ENCODE measurements around the gene ARGLU1. TPM values are rescaled to one million over a fixed set of nuclear protein-coding genes. Genes with fewer than 3 reads are reported as not detected.

ARGLU1 gene
- total and polyA plus RNA-seq, 3 donors from 2014 or later = 67.6 to 164 (median 148) TPM

DNA sequence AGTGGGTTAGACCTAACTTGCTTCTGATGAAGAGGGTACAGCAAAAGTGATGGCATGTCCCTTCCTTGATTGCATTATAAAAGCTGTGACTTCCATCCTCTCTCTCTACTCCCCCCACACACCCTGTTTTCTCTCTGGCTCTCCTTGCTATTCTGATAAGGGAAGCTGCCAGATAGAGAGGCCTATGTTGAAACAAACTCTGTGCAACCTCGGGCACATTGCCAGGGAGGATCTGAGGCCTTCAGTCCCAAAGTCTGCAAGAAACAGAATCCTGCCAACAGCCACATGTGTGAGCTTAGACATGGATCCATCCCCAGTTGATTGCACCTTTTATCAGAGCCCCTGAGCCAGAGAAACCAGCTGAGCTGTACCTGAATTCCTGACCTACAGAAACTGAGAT lies 44.8 kb upstream of the ARGLU1 start:
- WGBS, 2 donors = 21 to 30% methylated on average over 1 of the region's 1 CpG
- Histone ChIP-seq H3K9me3 (no peaks in the 10 kb centered on the region), H3K36me3 (ENCODE audit: low read depth, missing control alignments) (no peaks in the 10 kb centered on the region), H3K4me3 (no peak overlapping the region), H3K27me3 (no peaks in the 10 kb centered on the region), H3K4me1 (peaks cover 5% of the 10 kb centered on the region), H3K27ac (no peak overlapping the region)
- peak; percentile 93 for DNase-seq
- no peak for TF ChIP-seq POLR2A (IDR thresholded peaks at IDR 0.05)
- TF ChIP-seq, protein P1, sequence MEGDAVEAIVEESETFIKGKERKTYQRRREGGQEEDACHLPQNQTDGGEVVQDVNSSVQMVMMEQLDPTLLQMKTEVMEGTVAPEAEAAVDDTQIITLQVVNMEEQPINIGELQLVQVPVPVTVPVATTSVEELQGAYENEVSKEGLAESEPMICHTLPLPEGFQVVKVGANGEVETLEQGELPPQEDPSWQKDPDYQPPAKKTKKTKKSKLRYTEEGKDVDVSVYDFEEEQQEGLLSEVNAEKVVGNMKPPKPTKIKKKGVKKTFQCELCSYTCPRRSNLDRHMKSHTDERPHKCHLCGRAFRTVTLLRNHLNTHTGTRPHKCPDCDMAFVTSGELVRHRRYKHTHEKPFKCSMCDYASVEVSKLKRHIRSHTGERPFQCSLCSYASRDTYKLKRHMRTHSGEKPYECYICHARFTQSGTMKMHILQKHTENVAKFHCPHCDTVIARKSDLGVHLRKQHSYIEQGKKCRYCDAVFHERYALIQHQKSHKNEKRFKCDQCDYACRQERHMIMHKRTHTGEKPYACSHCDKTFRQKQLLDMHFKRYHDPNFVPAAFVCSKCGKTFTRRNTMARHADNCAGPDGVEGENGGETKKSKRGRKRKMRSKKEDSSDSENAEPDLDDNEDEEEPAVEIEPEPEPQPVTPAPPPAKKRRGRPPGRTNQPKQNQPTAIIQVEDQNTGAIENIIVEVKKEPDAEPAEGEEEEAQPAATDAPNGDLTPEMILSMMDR (IDR thresholded peaks at IDR 0.05) = no peak
- intact Hi-C loops (cut with DNase I; ENCODE audit: low total_unique reads) = no loop called here

DNA sequence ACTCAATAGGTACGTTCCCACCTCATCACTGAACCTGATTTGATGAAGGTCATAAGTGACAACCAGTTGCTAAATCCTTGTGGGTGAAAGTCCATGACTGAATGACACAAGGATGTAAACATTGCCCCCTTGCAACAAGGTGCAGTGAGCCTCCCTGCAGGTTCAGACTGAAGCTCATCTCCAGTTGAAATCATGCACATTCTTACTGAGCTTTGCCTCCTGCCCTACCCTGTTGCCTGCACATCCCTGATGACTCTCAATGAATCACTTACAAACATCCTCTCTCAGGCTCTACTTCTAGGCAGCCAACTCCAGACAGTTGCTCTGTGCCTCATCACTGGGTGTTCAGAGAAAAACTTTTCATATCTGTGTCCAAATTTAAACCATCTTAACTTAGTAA lies 42.5 kb upstream of the ARGLU1 start:
- no peaks in the 10 kb centered on the region for H3K36me3 ChIP-seq (ENCODE audit: low read depth, missing control alignments)
- peaks cover 5% of the 10 kb centered on the region for H3K4me1 ChIP-seq
- no peaks in the 10 kb centered on the region for H3K9me3 ChIP-seq
- no peak overlapping the region for H3K27ac ChIP-seq
- no peak for DNase-seq
- WGBS, 2 donors = 81 to 91% methylated on average over 1 of the region's 1 CpG
- no peak overlapping the region for H3K4me3 ChIP-seq
- TF ChIP-seq, protein P1 (IDR thresholded peaks at IDR 0.05) = no peak
- TF ChIP-seq POLR2A (IDR thresholded peaks at IDR 0.05) = no peak
- intact Hi-C loops (cut with DNase I; ENCODE audit: low total_unique reads) = no loop called here
- no peaks in the 10 kb centered on the region for H3K27me3 ChIP-seq

DNA sequence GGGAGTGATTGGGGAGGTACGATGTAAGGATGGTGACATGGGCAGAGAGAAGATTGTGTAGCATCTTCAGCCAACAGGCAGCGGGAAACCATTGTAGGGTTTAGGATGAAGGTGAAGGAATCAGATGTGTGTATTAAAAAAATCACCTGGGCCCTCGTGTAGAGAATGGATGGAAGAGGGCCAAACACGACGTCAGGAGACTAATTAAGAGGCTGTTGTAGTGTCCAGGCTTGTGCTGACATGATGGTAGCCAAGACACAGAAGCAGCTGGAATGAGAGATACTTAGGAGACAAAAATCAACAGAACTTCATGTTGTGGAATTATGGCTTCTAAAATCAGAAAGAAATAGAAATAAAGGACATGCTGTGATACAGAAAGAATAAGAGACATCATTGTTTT lies 41.2 kb upstream of the ARGLU1 start:
- no peaks in the 10 kb centered on the region for H3K9me3 ChIP-seq
- 78 to 83% methylated on average over 5 of the region's 5 CpGs for WGBS, 2 donors

DNA sequence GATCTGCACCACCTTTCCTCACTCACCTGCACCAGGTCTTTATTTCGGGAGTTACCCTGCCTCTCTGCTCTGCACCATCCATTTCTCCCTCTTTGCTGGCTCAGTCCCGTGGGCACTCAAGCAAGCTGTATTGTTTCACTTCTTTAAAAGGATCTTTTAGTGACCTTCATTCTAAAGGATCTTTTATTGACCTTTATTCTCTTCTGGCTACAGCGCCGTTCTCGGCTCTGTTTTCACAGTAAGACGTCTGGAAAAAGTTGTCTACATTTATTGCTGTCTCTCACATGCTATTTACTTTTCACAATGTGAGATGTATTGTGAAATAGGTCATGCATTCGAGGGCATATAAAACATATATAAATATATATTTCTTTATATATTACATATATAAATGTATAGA lies 35.6 kb upstream of the ARGLU1 start:
- no peak for DNase-seq
- H3K36me3 ChIP-seq (ENCODE audit: low read depth, missing control alignments) = no peaks in the 10 kb centered on the region
- intact Hi-C loops (cut with DNase I; ENCODE audit: low total_unique reads) = no loop called here
- H3K27ac ChIP-seq = no peak overlapping the region
- 60 to 63% methylated on average over 7 of the region's 7 CpGs for WGBS, 2 donors
- no peak overlapping the region for H3K4me3 ChIP-seq
- no peaks in the 10 kb centered on the region for H3K9me3 ChIP-seq
- no peaks in the 10 kb centered on the region for H3K27me3 ChIP-seq
- no peak for TF ChIP-seq POLR2A (IDR thresholded peaks at IDR 0.05)
- TF ChIP-seq, protein P1 (IDR thresholded peaks at IDR 0.05) = no peak
- no peaks in the 10 kb centered on the region for H3K4me1 ChIP-seq

More for the DNA sequence above, 41.2 kb upstream of the ARGLU1 start:
- Histone ChIP-seq H3K36me3 (ENCODE audit: low read depth, missing control alignments) (no peaks in the 10 kb centered on the region), H3K4me3 (no peak overlapping the region), H3K4me1 (peaks cover 5% of the 10 kb centered on the region), H3K27ac (no peak overlapping the region), H3K27me3 (no peaks in the 10 kb centered on the region)
- intact Hi-C loops (cut with DNase I; ENCODE audit: low total_unique reads) = no loop called here
- TF ChIP-seq, protein P1 (IDR thresholded peaks at IDR 0.05) = no peak
- no peak for DNase-seq

DNA sequence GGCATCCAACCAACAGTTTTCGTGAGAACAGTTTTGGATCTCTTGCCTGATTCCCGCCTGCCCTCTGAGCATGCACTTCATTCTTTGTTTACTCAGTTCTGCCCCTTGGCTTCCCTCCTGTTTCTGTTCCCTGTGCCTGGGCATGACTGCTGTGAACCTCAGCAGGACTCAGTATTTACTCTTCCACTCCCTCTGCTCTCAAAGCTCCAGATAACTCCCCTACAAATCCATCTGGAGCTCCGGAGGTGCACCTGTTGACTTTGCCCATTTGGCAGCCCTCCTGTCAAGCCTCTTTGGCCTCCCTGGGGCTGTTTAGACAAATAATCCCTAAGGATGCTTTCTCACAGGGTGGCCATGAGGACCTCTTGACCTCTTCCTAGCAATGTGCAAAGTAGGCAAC lies 34.2 kb upstream of the ARGLU1 start:
- 87 to 97% methylated on average over 3 of the region's 3 CpGs for WGBS, 2 donors
- H3K9me3 ChIP-seq = no peaks in the 10 kb centered on the region
- H3K27me3 ChIP-seq = no peaks in the 10 kb centered on the region
- intact Hi-C loops (cut with DNase I; ENCODE audit: low total_unique reads) = no loop called here
- H3K36me3 ChIP-seq (ENCODE audit: low read depth, missing control alignments) = no peaks in the 10 kb centered on the region
- no peak overlapping the region for H3K4me3 ChIP-seq
- no peak for DNase-seq
- H3K27ac ChIP-seq = no peak overlapping the region
- H3K4me1 ChIP-seq = no peaks in the 10 kb centered on the region
- TF ChIP-seq POLR2A (IDR thresholded peaks at IDR 0.05) = no peak
- TF ChIP-seq, protein P1 (IDR thresholded peaks at IDR 0.05) = no peak
